PFSK-1 (cell line): ENCODE results near the gene TCF7.

ENCODE experiments used
- FOXP2 ChIP-seq: optimal IDR thresholded peaks from 2 replicates; pipeline ENCODE3; 2011; ENCODE audit warnings: borderline replicate concordance, control low read depth, inconsistent platforms; ENCODE audit not compliant: insufficient read depth; ENCODE audit errors: extremely low read length, extremely low read depth
- POLR2AphosphoS5 ChIP-seq: IDR thresholded peaks from 2 replicates; pipeline ENCODE4 v1.6.1; 2012; ENCODE audit warnings: low read depth, mild to moderate bottlenecking, control low read depth, low read length, moderate library complexity
- REST ChIP-seq, 2 experiments: IDR thresholded peaks; 2 replicates each; pipeline versions ENCODE4 v1.6.1 to v1.8.0; 2011 to 2012; ENCODE audit warnings: low read depth in 2 of 2, low read length in 2 of 2, control low read depth in 1 of 2, inconsistent platforms in 1 of 2, mild to moderate bottlenecking in 1 of 2, moderate library complexity in 1 of 2; ENCODE audit not compliant: insufficient read depth in 1 of 2
- SIN3A ChIP-seq: IDR thresholded peaks from 2 replicates; pipeline ENCODE4 v1.6.1; 2012; ENCODE audit warnings: mild to moderate bottlenecking, low read length, moderate library complexity, borderline replicate concordance; ENCODE audit not compliant: insufficient read depth
- TAF1 ChIP-seq: IDR thresholded peaks from 2 replicates; pipeline ENCODE4 v1.6.1; 2012; ENCODE audit warnings: low read length, control low read depth, borderline replicate concordance; ENCODE audit not compliant: insufficient read depth

TCF7 gene

GRCh38 chr5:134146651-134147518 lies 32.4 kb downstream of the TCF7 start:
- TF ChIP-seq POLR2AphosphoS5 (no peak), FOXP2 (no peak), REST (IDR thresholded peaks at IDR 0.05; ENCODE audit: insufficient read depth in 1 of 2, low read depth in 2 of 2, low read length in 2 of 2) (no peak), TAF1 (no peak), SIN3A (no peak)

- TF ChIP-seq SIN3A (no peak), FOXP2 (no peak), TAF1 (no peak), POLR2AphosphoS5 (no peak), REST (IDR thresholded peaks at IDR 0.05; ENCODE audit: insufficient read depth in 1 of 2, low read depth in 2 of 2, low read length in 2 of 2) (no peak)
Measured at GRCh38 chr5:134148316-134148715, 33.8 kb downstream of the TCF7 start.

DNA sequence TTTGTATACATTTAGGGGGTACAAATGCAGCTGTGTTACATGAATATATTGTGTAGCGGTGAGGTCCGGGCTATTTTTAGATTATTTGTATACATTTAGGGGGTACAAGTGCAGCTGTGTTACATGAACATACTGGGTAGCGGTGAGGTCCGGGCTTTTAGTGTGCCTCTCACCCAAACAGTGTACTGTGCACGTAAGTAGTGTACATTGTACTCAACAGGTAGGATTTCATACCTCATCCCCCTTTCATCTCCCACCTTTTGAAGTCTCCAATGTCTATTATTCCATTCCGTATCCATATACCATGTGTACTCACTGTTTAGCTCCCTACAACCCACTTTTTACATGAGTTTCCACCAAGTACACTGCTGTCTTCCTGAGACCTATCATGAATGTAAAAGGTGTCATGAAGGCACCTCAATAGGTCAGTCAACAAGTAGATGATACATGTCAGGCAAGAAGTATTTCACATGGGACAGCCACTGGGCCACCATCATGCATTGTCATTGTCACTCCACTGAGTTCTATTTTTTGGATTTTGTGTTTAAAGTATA lies 34.6 kb downstream of the TCF7 start:
- TF ChIP-seq SIN3A (no peak), TAF1 (no peak), POLR2AphosphoS5 (no peak), FOXP2 (no peak), REST (IDR thresholded peaks at IDR 0.05; ENCODE audit: insufficient read depth in 1 of 2, low read depth in 2 of 2, low read length in 2 of 2) (no peak)

GRCh38 chr5:134149571-134150303 lies 35.3 kb downstream of the TCF7 start:
- TF ChIP-seq TAF1 (no peak), POLR2AphosphoS5 (no peak), FOXP2 (no peak), SIN3A (no peak)

DNA sequence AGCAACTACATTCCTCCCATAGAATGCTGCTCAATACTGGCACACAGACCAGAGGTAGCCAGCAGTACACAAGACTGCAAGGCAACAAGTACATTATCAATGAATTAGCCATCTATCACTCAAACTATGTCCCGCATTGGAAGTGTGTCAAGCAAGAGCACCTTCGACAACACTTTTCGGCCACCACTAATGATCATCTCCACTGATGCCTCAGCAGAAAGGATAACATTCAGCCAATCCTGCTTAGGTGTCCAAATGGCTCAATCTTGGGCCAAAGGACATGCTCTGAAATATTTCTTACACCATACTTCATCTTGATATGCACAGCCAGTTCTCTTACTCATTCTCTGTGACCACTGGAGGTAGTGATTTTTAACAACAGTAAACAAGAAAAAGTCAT lies 37.2 kb downstream of the TCF7 start:
- TF ChIP-seq REST (IDR thresholded peaks at IDR 0.05; ENCODE audit: insufficient read depth in 1 of 2, low read depth in 2 of 2, low read length in 2 of 2), result no peak
- no peak for TF ChIP-seq POLR2AphosphoS5
- no peak for TF ChIP-seq FOXP2
- TF ChIP-seq TAF1, result no peak
- TF ChIP-seq SIN3A, result no peak
